H1 (cell line): ENCODE data around the gene THAP4. TPM values are rescaled to one million over a fixed set of nuclear protein-coding genes. Genes with fewer than 3 reads are reported as not detected.

Experiments used
- JUND ChIP-seq: IDR thresholded peaks from 2 replicates; pipeline ENCODE4 v1.6.1; 2011; ENCODE audit warnings: mild to moderate bottlenecking, improper control_type of control experiment, low read length
- NANOG ChIP-seq: IDR thresholded peaks from 2 replicates; pipeline ENCODE4 v1.6.1; 2011; ENCODE audit warnings: low read length, low read depth, mild to moderate bottlenecking, inconsistent platforms; ENCODE audit not compliant: insufficient read depth, poor library complexity, severe bottlenecking
- RFX5 ChIP-seq: IDR thresholded peaks from 2 replicates; pipeline ENCODE4 v1.6.1; 2011; ENCODE audit warnings: low read depth, low read length, improper control_type of control experiment, borderline replicate concordance
- polyA plus RNA-seq, 7 experiments: library from polyadenylated mRNA; depleted of rRNA in 3 of 7; stranded (reverse) in 5 of 7; unstranded in 2 of 7; fragments of >200 nt in 5 of 7; fragments of 200-250 nt in 2 of 7; gene quantifications; 1 replicate in 5 of 7; 2 replicates in 1 of 7; 4 replicates in 1 of 7; pipeline versions ENCODE4 v1.2.1 to v1.2.3, GENCODE V29; 2011 to 2013; ENCODE audit warnings: missing spikeins in 2 of 7, mixed read lengths in 2 of 7
- total RNA-seq: library from RNA; stranded (reverse); fragmentation: NEBNext Ultra II Directional; extraction: Animal tissue kit (Norgen Biotek cat#: 25700); gene quantifications from 2 replicates; pipeline ENCODE4 v1.2.1, GENCODE V29; 2021
- TF ChIP-seq, protein P1 (sequence below): IDR thresholded peaks from 2 replicates; pipeline ENCODE4 v1.6.1; 2012; ENCODE audit warnings: low read length, inconsistent platforms

The THAP4 gene
- total and polyA plus RNA-seq, 2 of the 8 experiments (the other 6 are each of a cell fraction or from before 2014, with no cell fraction given), result 78.9 to 83.6 TPM

- TF ChIP-seq, protein P1, sequence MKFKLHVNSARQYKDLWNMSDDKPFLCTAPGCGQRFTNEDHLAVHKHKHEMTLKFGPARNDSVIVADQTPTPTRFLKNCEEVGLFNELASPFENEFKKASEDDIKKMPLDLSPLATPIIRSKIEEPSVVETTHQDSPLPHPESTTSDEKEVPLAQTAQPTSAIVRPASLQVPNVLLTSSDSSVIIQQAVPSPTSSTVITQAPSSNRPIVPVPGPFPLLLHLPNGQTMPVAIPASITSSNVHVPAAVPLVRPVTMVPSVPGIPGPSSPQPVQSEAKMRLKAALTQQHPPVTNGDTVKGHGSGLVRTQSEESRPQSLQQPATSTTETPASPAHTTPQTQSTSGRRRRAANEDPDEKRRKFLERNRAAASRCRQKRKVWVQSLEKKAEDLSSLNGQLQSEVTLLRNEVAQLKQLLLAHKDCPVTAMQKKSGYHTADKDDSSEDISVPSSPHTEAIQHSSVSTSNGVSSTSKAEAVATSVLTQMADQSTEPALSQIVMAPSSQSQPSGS, result no peak
- no peak for TF ChIP-seq NANOG
- no peak for TF ChIP-seq JUND
- no peak for TF ChIP-seq RFX5
These were observed 18.6 kb downstream of the THAP4 start (continued) for GRCh38 chr2:241618296-241618805.
